GM18526 (cell line): ENCODE measurements around the gene ZMYND11.

Source experiments
- POLR2A ChIP-seq: IDR thresholded peaks from 3 replicates; pipeline ENCODE4 v1.6.1; 2011; ENCODE audit not compliant: insufficient read length; ENCODE audit errors: extremely low read depth

ZMYND11 gene

DNA sequence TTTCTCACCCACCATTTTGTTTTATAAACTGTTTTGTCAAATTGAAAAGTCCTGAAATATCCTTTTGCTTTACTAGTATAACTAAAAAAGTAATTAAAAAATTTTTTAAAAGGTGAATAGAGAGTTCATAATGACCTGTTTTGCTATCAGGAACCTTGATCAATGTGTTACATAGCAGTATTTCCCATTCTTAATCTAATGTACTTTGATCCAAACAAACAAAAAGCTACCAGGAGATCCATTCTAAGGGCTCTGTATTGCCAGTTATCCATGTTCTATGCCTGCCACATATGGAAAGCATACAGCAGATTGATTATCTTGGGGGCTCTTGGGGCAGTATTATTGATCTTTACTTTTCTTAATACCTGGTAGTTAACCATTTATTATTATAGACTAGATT, 32.1 kb downstream of the ZMYND11 start:
- TF ChIP-seq POLR2A: no peak

GRCh38 chr10:173741-174140, 38.5 kb downstream of the ZMYND11 start:
- no peak for TF ChIP-seq POLR2A

- TF ChIP-seq POLR2A: no peak
These were observed 41.4 kb downstream of the ZMYND11 start for GRCh38 chr10:176677-177076.

DNA sequence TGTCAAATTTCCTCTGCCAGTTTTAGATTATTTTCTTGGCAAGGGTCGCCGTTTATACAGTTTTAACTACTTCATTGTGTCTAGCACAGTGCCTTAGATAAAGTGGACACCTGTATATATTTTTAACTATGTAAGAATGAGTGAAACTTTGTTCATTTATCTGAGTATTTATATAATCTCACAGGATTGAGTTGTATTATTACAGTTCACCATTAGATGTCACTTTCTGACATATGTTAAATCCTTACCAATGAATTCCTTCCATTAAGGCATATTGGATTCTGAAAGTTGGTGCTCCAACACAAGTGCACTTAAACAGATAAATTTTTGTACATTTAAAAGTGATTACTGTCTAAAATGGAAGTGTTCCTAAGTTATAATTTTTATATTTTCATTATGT, 43.0 kb downstream of the ZMYND11 start:
- no peak for TF ChIP-seq POLR2A

DNA sequence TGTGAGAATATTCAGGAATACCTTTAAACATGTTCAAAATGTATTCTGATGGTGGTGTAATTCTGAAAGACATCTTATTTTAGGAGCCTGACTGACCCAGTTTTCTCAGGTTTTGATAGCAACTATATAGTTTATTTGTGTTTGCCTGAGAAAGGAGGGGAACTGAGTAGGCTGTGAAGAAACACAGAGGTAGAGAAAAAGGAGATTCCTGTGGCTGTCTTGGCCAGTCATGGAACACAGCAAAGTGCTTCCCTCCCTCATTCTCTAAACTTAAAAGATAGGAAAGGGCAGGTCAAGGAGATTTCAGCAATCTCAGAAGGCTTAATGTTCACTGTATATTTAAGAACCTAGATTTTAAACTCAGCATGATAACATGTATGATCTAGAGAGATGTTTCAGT, 43.5 kb downstream of the ZMYND11 start:
- no peak for TF ChIP-seq POLR2A

GRCh38 chr10:182441-183201, 47.4 kb downstream of the ZMYND11 start:
- TF ChIP-seq POLR2A: no peak

GRCh38 chr10:184174-184573, 48.9 kb downstream of the ZMYND11 start:
- TF ChIP-seq POLR2A: no peak

- TF ChIP-seq POLR2A: no peak
These were observed 49.7 kb downstream of the ZMYND11 start for GRCh38 chr10:184911-185310.

- TF ChIP-seq POLR2A: no peak
These were observed 51.7 kb downstream of the ZMYND11 start for GRCh38 chr10:186911-187310.

DNA sequence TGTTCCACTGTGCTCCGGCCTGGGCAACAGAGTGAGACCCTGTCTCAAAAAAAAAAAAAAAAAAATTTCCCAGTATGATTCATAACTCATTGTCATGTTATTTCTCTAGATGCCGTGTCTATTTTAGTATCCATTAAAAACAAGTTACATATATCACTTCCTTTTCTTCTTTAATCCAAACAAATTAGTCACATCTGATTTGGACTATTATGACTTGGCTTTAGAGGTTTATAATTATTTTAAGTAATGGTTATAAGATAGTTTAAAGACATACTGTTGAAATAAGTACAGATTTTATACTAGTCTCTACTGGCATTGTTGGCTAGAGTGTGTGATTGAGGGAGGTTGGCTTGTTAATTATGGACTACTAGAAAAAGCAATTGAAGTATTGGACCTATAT, 53.3 kb downstream of the ZMYND11 start:
- no peak for TF ChIP-seq POLR2A

GRCh38 chr10:190216-190615, 55.0 kb downstream of the ZMYND11 start:
- TF ChIP-seq POLR2A: no peak

- TF ChIP-seq POLR2A: no peak
These were observed 56.7 kb downstream of the ZMYND11 start for GRCh38 chr10:191703-192518.

- no peak for TF ChIP-seq POLR2A
These were observed 59.0 kb downstream of the ZMYND11 start for GRCh38 chr10:194281-194680.

DNA sequence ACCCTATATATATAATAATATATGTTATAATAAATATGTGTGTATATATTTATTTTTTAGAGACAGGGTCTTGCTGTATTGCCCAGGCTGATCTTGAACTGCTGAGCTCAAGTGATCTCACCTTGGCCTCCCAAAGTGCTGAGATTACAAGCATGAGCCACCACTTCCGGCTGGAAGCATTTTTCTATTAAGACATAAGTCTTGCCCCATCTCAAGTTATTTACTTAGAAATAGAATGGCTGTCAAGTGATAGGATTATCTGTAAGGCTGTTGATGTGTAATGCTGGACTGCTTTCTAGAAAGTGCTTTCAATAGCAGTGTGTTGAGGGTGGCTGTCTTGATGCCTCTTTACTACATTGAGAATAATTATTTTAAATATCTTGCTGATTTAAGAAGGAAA, 65.2 kb downstream of the ZMYND11 start:
- TF ChIP-seq POLR2A: no peak

DNA sequence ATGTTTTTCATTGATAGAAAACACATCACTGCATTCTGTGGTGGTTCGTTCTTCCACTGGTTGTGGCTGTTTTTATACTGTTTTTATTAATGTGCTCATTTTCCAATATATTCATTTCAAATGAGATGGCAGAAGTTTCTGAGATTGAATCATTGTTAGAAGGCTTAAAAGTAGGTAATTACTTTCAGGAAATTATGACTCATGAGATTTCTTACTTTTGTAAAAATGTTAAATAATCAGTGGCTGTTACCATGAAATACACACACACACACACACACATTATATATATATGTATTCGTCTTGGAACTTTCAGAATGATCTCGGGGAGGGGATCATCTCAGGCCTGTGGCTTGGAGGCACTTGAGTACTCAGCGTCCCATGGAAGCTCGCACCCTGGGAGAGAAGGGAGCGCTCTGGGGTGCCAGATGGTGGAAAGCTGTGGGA, 66.1 kb downstream of the ZMYND11 start:
- no peak for TF ChIP-seq POLR2A

GRCh38 chr10:208616-209015, 73.4 kb downstream of the ZMYND11 start:
- no peak for TF ChIP-seq POLR2A

GRCh38 chr10:209357-209756, 74.1 kb downstream of the ZMYND11 start:
- TF ChIP-seq POLR2A: no peak

- no peak for TF ChIP-seq POLR2A
These were observed 75.0 kb downstream of the ZMYND11 start for GRCh38 chr10:210297-210696.
